GM10266 (cell line): ENCODE results near the gene CYP2A7.
"Not testable (repeated sequence)": the region's sequence is repeated elsewhere in the genome, so short reads cannot be mapped to it uniquely, and the experiment has no call there.

Experiments
- DNase-seq: peaks from one replicate; pipeline ENCODE4 v3.0.0; 2012; ENCODE audit errors: extremely low spot score
- TF ChIP-seq, protein P1 (sequence below): IDR thresholded peaks from 2 replicates; pipeline ENCODE4 v1.5.1; 2012; ENCODE audit warnings: mild to moderate bottlenecking, low read depth; ENCODE audit not compliant: control insufficient read depth, insufficient read depth; ENCODE audit errors: missing control alignments

CYP2A7 gene

DNA sequence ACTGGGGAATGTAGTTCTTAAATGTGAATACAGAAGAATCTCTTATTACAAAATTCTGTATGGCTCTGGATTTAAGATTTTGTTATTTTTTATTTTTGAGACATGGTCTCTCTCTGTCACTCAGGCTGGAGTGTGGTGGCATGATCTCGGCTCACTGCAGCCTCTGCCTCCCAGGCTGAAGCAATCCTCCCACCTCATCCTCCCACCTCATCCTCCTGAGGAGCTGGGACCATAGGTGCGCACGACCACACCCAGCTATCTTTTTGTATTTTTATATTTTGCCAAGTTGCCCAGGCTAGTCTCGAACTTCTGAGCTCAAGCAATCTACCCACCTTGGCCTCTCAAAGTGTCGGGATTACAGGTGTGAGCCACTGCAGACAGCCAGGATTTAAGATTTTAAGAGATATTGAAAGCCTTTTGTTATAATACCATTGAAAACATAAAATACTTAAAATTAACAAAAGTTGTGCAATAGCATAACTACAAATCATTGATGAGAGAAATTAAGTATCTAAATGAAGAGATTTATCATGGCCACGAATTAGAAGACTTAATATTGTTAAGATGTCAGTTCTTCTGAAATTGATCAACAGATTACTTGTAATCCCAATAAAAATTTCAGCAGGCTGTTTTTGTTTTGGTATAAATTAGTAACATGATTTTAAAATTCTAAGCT is 45.1 kb downstream of the CYP2A7 start:
- TF ChIP-seq, protein P1, sequence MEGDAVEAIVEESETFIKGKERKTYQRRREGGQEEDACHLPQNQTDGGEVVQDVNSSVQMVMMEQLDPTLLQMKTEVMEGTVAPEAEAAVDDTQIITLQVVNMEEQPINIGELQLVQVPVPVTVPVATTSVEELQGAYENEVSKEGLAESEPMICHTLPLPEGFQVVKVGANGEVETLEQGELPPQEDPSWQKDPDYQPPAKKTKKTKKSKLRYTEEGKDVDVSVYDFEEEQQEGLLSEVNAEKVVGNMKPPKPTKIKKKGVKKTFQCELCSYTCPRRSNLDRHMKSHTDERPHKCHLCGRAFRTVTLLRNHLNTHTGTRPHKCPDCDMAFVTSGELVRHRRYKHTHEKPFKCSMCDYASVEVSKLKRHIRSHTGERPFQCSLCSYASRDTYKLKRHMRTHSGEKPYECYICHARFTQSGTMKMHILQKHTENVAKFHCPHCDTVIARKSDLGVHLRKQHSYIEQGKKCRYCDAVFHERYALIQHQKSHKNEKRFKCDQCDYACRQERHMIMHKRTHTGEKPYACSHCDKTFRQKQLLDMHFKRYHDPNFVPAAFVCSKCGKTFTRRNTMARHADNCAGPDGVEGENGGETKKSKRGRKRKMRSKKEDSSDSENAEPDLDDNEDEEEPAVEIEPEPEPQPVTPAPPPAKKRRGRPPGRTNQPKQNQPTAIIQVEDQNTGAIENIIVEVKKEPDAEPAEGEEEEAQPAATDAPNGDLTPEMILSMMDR = no peak

DNA sequence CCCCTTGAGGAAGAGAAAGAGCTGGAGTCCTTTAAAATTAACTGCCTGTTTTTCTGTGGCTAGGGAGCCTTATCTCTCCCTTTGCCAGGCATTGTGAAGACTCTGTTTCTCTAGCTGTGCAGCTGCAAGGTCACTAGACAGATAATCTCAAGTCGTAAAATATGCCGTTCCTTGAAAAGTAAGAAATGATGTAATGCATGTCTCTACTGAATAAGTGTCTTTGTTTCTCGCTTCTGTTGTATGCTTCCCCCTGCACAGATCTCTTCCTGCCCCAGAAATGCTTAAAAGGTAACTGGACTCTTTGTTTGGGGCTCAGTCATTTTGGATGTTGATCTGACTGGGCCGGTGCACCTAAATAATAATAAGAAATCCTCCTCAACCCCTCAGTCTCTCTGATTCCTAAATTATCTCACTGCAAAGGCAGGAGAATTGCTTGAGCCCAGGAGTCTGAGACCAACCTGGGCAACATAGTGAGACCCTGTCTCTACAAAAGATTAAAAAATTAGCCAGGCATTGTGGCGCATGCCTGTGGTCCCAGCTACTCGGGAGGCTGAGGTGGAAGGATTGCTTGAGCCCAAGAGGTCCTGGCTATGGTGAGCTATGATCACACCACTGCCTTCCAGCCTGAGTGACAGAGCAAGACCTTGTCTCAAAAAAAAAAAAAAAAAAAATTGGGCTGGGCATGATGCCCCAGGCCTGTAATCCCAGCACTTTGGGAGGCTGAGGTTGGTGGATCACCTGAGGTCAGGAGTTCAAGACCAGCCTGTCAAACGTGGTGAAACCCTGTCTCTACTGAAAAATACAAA is 48.1 kb downstream of the CYP2A7 start:
- DNase-seq = not testable (repeated sequence)

More for the DNA sequence above, 45.1 kb downstream of the CYP2A7 start:
- DNase-seq = no peak

DNA sequence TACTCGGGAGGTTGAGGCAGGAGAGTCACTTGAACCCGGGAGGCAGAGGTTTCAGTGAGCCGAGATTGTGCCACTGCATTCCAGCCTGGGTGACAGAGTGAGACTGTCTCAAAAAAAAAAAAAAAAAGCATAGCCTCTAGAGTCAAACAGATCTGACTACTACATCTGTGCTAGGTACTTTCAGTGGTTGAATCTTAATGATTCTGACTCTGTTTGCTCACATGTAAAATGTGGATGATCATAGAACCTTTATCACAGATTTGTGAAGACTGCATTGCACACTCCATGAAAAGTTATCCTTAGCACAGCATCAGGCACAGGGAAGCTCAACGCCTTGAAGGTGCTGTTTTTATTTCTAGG is 49.6 kb downstream of the CYP2A7 start:
- DNase-seq = not testable (repeated sequence)

DNA sequence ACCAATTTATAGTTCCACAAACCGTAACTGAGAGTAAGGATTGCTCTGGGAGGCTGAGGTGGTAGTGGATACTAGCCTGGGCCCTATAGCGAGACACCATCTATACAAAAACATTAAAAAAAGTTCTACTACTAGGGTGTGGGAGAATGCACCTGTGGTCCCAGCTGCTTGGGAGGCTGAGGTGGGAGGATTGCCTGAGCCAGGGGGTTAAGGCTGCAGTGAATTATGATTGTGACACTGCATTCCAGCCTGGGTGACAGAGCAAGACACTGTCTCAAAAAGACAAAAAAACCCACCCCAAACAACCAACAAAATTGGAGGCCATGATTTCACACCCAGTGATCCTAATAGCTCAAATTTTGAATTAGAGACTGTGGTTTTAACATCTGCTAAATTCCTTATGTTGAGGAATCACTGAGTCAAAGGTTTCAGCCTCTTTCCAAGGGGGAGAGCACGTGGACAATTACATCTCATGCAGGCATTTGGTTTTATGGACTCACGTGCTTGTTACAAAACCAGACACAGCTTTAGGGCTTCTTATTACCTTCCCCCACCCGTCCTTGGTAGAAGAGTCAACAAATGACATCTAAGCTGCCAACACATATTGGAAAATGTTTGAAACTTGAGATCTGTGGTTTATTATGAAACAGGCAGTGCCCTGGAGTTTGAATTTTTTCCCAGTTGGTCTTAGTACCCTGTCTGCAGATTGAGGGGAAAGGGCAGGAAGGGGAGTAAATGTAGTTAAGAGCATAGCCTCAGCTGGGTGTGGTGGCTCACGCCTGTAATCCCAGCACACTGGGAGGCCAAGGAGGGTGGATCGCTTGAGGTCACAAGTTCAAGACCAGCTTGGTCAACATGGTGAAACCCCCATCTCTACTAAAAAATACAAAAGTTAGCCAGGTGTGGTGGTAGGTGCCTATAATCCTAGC is 50.3 kb downstream of the CYP2A7 start:
- DNase-seq = no peak
- TF ChIP-seq, protein P1 = no peak

DNA sequence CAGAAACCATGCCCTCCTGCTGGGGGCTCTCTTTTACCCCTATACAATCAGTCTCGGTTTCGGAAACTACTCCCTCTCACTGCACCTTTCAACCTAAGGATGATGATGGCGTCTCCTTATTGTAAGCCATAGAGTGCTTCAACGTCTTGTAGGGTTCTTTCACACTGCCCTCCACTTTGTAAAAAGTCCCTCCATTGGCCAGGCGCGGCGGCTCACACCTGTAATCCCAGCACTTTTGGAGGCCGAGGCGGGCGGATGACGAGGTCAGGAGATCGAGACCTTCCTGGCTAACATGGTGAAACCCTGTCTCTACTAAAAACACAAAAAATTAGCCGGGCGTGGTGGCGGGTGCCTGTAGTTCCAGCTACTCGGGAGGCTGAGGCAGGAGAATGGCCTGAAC is 51.3 kb downstream of the CYP2A7 start:
- not testable (repeated sequence) for DNase-seq

DNA sequence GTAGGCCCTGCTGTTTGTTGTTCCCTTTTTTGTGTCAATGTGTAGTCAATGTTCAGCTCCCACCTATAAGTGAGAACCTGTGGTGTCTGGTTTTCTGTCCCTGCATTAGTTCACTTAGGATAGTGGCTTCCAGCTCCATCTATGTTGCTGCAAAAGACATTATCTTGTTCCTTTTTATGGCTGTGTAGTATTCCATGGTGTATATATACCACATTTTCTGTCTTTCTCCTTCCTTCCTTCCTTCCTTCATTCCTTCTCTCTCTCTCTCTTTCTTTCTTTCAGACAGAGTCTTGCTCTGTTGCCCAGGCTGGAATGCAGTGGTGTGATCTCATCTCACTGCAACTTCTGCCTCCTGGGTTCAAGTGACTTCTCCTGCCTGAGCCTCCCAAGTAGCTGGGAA is 52.8 kb downstream of the CYP2A7 start:
- DNase-seq = no peak
- TF ChIP-seq, protein P1 = no peak

DNA sequence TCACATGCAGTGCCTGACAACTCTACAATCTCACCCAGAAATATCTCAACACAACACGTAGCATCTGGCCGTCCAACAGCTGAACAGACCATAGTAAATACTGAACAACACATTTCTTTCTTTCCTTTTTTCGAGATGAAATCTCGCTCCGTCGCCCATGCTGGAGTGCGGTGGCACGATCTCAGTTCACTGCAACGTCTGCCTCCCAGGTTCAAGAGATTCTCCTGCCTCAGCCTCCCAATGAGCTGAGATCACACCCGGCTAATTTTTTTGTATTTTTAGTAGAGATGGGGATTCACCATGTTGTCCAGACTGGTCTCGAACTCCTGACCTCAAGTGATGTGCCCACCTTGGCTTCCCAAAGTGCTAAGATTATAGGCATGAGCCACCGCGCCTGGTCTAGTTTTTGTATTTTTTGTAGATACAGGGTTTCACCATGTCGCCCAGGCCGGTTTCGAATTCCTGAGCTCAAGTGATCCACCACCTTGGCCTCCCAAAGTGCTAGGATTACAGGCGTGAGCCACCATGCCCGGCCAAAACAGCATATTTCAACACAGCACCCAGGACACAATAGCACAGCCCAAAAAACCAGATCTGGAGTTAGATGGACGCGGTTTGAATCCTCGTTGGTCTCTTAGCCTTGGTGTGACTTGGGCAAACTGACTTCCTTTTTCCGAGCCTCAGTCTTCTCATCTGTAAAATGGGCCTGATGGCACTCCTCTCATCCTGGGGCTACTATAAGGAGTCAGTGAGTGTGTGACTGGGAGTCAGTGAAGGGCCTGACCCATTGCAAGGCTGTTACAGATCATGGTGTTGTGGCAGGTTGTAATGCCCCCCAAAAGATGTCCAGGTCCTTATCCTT is 54.4 kb downstream of the CYP2A7 start:
- no peak for DNase-seq
- TF ChIP-seq, protein P1 = no peak

DNA sequence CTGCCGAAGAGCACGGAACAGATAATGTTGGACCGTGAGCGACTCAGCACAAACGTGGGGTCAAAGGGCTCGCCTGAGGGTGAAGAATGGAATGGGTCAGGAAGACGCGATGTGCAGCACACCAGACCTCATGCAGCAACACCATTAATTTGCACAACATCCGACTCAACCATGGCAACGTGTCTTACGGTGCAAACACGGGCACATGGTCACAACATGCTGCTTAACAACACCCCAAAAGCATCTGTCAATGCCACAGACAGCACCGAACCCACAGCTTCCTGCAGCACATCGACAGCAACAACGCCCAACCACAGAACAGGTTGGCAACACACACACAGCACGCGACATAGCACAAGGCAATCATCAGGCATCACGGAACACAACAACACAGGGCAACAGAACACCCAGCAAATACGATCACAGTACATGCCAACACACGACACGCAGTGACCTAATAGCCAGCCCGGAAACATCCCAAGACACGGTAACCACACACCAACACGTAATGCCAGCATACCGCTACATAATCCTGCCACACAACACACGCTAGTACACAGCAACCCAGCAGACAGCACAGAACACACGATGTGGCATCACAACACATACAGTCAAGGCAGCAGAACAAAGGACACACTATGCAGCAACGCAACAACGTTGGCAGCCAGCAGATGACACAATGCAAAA is 55.2 kb downstream of the CYP2A7 start:
- not testable (repeated sequence) for DNase-seq

DNA sequence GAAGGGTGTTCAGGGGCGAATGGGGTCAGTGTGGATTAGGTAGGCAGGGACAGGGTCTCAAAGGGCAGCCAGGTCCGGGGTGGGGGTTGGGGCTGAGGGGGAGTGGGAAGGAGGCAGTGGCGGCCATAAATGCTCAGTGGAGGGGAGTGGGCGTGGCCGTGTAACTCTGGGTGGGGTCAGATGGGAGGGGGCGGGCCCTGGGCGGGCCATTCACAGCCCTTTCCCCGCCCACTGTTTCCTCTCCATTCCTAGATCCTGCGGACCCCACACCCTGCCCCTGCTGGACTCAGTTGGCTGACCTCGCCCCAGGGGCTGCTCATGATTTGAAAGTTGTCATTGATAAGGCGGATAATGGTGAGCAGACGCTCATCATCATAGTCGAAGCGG is 55.7 kb downstream of the CYP2A7 start:
- not testable (repeated sequence) for DNase-seq

DNA sequence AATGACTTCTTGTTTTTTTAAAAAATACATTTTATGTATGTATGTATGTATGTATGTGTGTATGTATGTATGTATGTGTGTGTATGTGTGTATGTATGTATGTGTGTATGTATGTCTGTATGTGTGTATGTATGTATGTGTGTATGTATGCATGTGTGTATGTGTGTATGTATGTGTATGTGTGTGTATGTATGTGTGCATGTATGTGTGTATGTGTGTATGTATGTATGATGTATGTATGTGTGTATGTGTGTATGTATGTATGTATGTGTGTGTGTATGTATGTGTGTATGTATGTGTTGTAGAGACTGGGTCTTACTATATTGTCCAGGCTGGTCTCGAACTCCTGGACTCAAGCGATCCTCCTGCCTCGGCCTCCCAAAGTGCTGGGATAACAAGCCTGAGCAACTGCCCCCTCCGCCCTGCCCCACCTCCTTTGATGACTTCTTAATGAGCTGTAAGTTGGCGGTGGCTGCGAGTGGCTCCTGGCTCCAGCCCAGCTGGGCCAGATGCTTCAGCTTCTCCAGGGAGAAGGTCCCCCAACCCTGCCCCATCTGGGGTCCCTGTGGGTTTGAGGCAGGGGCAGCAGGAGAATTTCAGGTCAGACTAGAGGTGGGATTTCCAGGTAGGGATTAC is 56.5 kb downstream of the CYP2A7 start:
- DNase-seq = not testable (repeated sequence)
